Fibroblast of lung (primary cell): ENCODE data around the gene SORD. TPM values are rescaled to one million over a fixed set of nuclear protein-coding genes. Genes with fewer than 3 reads are reported as not detected.
"Not testable (repeated sequence)": the region's sequence is repeated elsewhere in the genome, so short reads cannot be mapped to it uniquely, and the experiment has no call there.

Experiments
- DNase-seq, 2 donors: peaks; one replicate each; pipeline versions ENCODE4 v3.0.0 to v3.0.0-alpha.2; 2010; ENCODE audit warnings: low read depth in 2 of 2
- H2AFZ ChIP-seq: 2 replicates; pipeline ENCODE4 v1.5.1; 2012; ENCODE audit warnings: low read length, control low read depth, inconsistent platforms
- H3K27ac ChIP-seq: 2 replicates; pipeline ENCODE4 v1.5.1; 2011; ENCODE audit warnings: low read length, control low read depth; ENCODE audit not compliant: insufficient read depth
- H3K27me3 ChIP-seq: 2 replicates; pipeline ENCODE4 v1.5.1; 2011; ENCODE audit warnings: mild to moderate bottlenecking, low read length; ENCODE audit not compliant: control insufficient read depth, insufficient read depth
- H3K36me3 ChIP-seq: 2 replicates; pipeline ENCODE4 v1.5.1; 2011; ENCODE audit warnings: low read length; ENCODE audit not compliant: control insufficient read depth, insufficient read depth
- H3K4me1 ChIP-seq: 2 replicates; pipeline ENCODE4 v1.5.1; 2011; ENCODE audit warnings: low read length; ENCODE audit not compliant: control insufficient read depth, insufficient read depth; ENCODE audit errors: extremely low read depth
- H3K4me2 ChIP-seq: 2 replicates; pipeline ENCODE4 v1.5.1; 2011; ENCODE audit warnings: low read length, control low read depth; ENCODE audit not compliant: insufficient read depth; ENCODE audit errors: extremely low read depth
- H3K4me3 ChIP-seq, 4 experiments: fragments of 200-600 bp in 1 of 4; sonication (generic) in 1 of 4; replicated peaks in 1 of 4; 2 replicates each; pipeline ENCODE4 v1.5.1; 2011 to 2016; ENCODE audit warnings: low read length in 4 of 4, low read depth in 3 of 4, mild to moderate bottlenecking in 3 of 4, control low read depth in 2 of 4, inconsistent platforms in 1 of 4, mixed read lengths in 1 of 4; ENCODE audit not compliant: insufficient read depth in 1 of 4; ENCODE audit errors: control extremely low read depth in 1 of 4
- H3K79me2 ChIP-seq: 2 replicates; pipeline ENCODE4 v1.5.1; 2012; ENCODE audit warnings: mild to moderate bottlenecking, low read length, inconsistent platforms; ENCODE audit not compliant: control insufficient read depth, insufficient read depth
- H3K9ac ChIP-seq: 2 replicates; pipeline ENCODE4 v1.5.1; 2011; ENCODE audit warnings: mild to moderate bottlenecking, low read length, control low read depth; ENCODE audit not compliant: insufficient read depth
- H3K9me3 ChIP-seq: 2 replicates; pipeline ENCODE4 v1.5.1; 2012; ENCODE audit warnings: low read depth, low read length; ENCODE audit not compliant: control insufficient read depth, insufficient read depth
- H4K20me1 ChIP-seq: 2 replicates; pipeline ENCODE4 v1.5.1; 2011; ENCODE audit warnings: low read length; ENCODE audit not compliant: control insufficient read depth, insufficient read depth; ENCODE audit errors: extremely low read depth
- EZH2 ChIP-seq: IDR thresholded peaks from 2 replicates; pipeline ENCODE4 v1.5.1; 2012; ENCODE audit warnings: low read length, control low read depth, mild to moderate bottlenecking; ENCODE audit errors: missing control alignments
- polyA plus RNA-seq, 2 donors: library from polyadenylated mRNA; depleted of rRNA in 1 of 2; stranded (reverse) in 1 of 2; unstranded in 1 of 2; fragments of >200 nt; gene quantifications; 2 replicates each; pipeline ENCODE4 v1.2.1, GENCODE V29; 2011 to 2012; ENCODE audit warnings: missing spikeins in 1 of 2
- total RNA-seq: library from RNA; depleted of rRNA; stranded (reverse); fragments of >200 nt; gene quantifications from 2 replicates; pipeline ENCODE4 v1.2.1, GENCODE V29; 2014
- TF ChIP-seq, protein P1 (sequence below), 2 donors: IDR thresholded peaks in 1 of 2; conservative IDR thresholded peaks in 1 of 2; 1 replicate in 1 of 2; 2 replicates in 1 of 2; pipeline ENCODE4 v1.5.1; 2011 to 2012; ENCODE audit warnings: low read length in 2 of 2, control low read depth in 1 of 2, inconsistent platforms in 1 of 2, low read depth in 1 of 2, mild to moderate bottlenecking in 1 of 2

The SORD gene
- total and polyA plus RNA-seq, 2 donors (not counting 1 experiment from before 2014, with no cell fraction given) = 8.9 to 13.0 TPM

DNA sequence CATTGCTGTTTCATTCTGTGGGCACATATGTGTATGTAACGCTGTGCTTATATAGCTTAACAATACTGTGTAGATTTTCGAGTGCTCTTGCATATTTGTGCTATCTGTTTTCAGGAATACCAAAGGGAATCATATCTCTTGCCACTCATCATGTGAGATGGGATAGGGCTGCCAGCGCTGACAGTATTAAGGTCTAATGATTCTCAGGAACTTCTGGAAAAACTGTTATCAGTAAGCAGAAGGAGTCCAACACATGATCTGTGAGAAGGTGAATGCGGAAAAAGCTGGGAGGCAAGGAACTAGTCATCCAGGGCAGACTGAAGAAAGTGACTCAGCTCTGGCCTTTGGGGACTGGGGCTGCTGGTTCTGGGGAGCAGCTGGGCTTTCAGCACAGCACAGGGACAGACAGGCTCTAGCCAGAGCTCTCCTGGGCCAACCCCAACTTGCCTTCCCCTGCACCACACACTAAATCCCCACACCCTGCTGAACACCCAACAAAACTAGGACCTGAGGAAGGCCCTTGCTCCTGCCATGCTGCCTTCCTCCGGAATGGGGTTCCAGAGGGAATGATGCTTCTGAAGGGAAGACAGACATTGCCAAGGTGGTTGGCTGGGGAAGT, 56.7 kb downstream of the SORD start:
- H3K79me2 ChIP-seq, H3K4me2 ChIP-seq, H2AFZ ChIP-seq, DNase-seq, H3K36me3 ChIP-seq, H3K9me3 ChIP-seq, H3K4me3 ChIP-seq, H3K27me3 ChIP-seq, H3K4me1 ChIP-seq, H3K27ac ChIP-seq, H3K9ac ChIP-seq, H4K20me1 ChIP-seq: not testable (repeated sequence)

DNA sequence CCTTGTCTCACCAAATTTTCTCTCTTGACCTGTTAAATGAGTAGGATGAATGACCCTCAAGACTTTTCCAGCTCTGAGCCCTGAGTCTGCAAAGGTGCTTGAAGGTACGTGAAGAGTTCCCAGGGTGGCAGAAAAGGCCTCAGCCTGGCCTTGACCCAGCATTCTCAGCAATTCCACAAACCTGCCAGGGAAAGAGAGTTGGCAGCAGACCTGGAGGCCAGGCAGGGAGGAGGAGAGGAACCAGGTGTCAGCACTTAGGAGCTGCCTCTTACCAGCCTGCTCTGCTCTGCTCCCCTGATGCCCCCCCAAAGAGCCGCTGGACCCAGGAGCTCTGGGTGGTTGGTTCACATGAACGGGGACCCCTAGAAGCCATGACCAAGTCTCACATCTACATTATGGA, 57.6 kb downstream of the SORD start:
- not testable (repeated sequence) for H3K27ac ChIP-seq, DNase-seq, H4K20me1 ChIP-seq

DNA sequence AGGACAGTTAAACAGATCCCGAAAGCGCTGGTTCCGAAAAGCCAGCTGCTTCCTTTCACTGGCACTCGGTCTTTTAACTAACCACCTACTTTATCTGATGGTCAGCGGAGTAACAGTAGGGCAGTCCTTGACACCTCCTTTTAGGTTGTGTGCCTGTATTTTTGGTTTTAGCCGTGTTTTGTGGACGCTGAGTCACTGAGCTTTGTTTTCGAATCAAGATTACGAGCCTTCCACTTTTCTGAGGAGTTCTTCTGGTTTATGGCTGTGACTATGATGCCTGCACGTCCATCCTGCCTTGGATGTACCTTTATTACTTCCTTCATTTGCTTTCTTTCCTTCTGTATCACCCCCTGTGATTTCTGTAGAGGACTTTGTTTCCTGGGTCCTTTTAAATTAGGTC, 59.4 kb downstream of the SORD start:
- not testable (repeated sequence) for H3K27ac ChIP-seq, H4K20me1 ChIP-seq, H3K4me2 ChIP-seq, H3K9me3 ChIP-seq, H2AFZ ChIP-seq, H3K9ac ChIP-seq, H3K4me3 ChIP-seq, H3K79me2 ChIP-seq, H3K27me3 ChIP-seq, H3K36me3 ChIP-seq, DNase-seq, H3K4me1 ChIP-seq

More for the DNA sequence above, 57.6 kb downstream of the SORD start:
- not testable (repeated sequence) for H3K79me2 ChIP-seq, H2AFZ ChIP-seq, H3K9ac ChIP-seq, H3K9me3 ChIP-seq, H3K4me2 ChIP-seq, H3K27me3 ChIP-seq, H3K4me1 ChIP-seq, H3K4me3 ChIP-seq, H3K36me3 ChIP-seq

DNA sequence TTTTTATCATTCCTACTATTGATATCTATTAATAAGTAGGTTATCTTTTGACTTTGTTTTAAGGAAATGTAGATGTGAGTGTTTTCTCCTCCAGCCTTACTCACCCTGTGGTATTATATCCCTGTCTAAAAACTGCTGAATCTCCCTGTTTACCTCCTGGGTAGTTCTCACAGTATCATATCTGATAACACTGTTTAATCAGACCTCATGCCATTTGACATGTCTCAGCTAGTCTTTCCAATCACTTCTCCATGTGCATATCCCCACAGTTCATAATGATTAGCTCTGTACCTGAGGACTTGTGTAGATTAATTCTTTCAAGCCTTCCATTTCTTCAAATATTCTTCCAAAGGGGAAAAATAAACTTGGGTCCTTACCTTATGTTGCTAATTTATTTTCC, 60.2 kb downstream of the SORD start:
- Histone ChIP-seq H2AFZ (no peak overlapping the region), H4K20me1 (no peaks in the 10 kb centered on the region), H3K27me3 (peaks cover 8% of the 10 kb centered on the region), H3K4me3 (no peak overlapping the region), H3K79me2 (no peaks in the 10 kb centered on the region), H3K36me3 (no peaks in the 10 kb centered on the region), H3K4me2 (no peak overlapping the region), H3K9me3 (no peaks in the 10 kb centered on the region), H3K4me1 (no peaks in the 10 kb centered on the region), H3K27ac (no peak overlapping the region), H3K9ac (no peak overlapping the region)
- DNase-seq = no peak
- TF ChIP-seq EZH2 = no peak

DNA sequence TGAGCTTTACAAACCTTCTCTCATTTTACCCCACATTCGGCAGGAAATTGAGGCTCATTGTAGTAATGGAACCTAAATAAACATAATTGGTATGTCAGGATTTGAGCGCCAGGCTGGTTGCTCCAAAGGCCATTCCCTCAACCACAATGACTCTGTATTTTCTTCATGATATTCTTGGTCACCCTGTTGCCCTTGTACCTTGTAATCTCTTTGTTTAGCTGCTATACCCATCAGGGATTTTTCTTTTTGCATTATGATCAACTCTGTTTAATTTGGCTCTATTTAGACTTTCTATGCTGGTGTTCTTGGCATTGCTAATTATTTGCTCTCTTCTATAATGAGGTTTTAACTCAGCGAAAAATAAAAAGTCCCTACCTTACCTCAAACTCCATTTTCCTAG, 61.2 kb downstream of the SORD start:
- H4K20me1 ChIP-seq = no peaks in the 10 kb centered on the region
- H3K9ac ChIP-seq = no peak overlapping the region
- no peak overlapping the region for H3K4me2 ChIP-seq
- H3K27me3 ChIP-seq = peaks cover 8% of the 10 kb centered on the region
- H3K36me3 ChIP-seq = no peaks in the 10 kb centered on the region
- DNase-seq = no peak
- H3K9me3 ChIP-seq = no peaks in the 10 kb centered on the region
- no peaks in the 10 kb centered on the region for H3K4me1 ChIP-seq
- H3K4me3 ChIP-seq = no peak overlapping the region
- no peak overlapping the region for H3K27ac ChIP-seq
- no peak overlapping the region for H2AFZ ChIP-seq
- no peaks in the 10 kb centered on the region for H3K79me2 ChIP-seq
- TF ChIP-seq, protein P1, sequence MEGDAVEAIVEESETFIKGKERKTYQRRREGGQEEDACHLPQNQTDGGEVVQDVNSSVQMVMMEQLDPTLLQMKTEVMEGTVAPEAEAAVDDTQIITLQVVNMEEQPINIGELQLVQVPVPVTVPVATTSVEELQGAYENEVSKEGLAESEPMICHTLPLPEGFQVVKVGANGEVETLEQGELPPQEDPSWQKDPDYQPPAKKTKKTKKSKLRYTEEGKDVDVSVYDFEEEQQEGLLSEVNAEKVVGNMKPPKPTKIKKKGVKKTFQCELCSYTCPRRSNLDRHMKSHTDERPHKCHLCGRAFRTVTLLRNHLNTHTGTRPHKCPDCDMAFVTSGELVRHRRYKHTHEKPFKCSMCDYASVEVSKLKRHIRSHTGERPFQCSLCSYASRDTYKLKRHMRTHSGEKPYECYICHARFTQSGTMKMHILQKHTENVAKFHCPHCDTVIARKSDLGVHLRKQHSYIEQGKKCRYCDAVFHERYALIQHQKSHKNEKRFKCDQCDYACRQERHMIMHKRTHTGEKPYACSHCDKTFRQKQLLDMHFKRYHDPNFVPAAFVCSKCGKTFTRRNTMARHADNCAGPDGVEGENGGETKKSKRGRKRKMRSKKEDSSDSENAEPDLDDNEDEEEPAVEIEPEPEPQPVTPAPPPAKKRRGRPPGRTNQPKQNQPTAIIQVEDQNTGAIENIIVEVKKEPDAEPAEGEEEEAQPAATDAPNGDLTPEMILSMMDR (conservative IDR thresholded peaks at IDR 0.05 in 1 of 2, IDR thresholded peaks at IDR 0.05 in 1 of 2; ENCODE audit: low read depth in 1 of 2, low read length in 2 of 2) = no peak
- TF ChIP-seq EZH2 = no peak
